GM19438 (cell line): ENCODE measurements around the gene DENND2C.
A peak's percentile ranks its signal among the peaks of the same experiment; 100 is the strongest.

Experiments used
- ATAC-seq: cut with Tn5 transposase; IDR thresholded peaks from one replicate; pipeline ENCODE4 v1.9.1; 2021; ENCODE audit warnings: low read depth; ENCODE audit not compliant: unreplicated experiment

The DENND2C gene

GRCh38 chr1:114669562-114670082, at the start of gene DENND2C:
TSS of gene DENND2C (minus strand) at chr1:114670049. CDS start at chr1:114625984, 44,065 bp downstream.
- peak; percentile 67 for ATAC-seq

DNA sequence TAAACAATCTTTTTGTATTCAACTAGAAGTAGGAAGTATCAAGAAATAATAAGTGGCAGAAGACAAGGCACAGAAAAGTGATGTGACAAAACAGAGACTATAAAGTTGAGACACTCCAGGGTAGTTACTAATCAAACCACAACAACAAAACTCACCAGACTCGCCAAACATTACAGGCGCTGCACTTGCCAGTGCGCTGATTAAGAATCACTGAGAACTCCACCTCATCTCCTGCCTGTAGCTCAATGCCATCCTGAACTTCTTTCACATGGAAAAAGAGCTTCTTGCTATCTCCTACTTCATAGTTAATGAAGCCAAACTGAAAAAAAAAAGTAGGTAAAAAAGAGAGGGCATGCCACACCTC, 49.6 kb upstream of the DENND2C start:
- ATAC-seq = no peak

DNA sequence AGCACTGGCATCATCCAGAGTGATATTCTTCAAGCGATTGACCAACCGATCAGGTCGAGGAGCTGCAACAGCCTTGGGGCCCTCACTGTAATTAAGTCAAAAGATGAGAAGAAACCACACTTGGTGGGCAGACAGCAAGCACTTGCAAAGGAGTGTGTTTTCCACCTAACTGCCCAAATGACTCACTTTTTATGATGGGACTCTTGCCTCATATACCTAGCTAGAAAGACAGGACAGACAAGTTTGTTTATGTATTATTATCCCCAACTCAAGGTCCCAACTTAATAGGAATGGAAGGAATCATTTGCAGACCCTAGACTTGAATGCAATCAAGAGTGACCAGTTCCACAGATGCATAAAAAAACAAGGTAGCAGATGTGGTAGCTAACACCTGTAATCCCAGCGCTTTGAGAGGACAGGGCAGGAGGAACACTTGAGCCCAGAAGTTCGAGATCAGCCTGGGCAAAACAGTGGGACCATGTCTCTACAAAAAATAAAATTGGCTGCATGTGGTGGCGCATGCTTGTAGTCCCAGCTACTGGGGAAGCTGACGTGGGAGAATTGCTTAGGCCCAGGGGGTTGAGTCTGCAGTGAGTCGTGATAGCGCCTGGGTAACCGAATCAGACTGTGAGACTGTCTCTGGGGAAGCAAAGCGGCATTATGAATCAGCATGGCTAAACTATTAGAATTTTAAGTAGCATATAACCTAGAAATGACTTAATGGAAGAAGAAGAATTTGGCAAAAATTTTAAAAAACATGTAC, 49.0 kb upstream of the DENND2C start:
- ATAC-seq = no peak

- ATAC-seq = peak; percentile 92
These were observed 46.7 kb upstream of the DENND2C start, which contains the start of gene NRAS for GRCh38 chr1:114716304-114717170. TSS of gene NRAS (minus strand) at chr1:114716771. CDS start at chr1:114716160, 611 bp downstream.

DNA sequence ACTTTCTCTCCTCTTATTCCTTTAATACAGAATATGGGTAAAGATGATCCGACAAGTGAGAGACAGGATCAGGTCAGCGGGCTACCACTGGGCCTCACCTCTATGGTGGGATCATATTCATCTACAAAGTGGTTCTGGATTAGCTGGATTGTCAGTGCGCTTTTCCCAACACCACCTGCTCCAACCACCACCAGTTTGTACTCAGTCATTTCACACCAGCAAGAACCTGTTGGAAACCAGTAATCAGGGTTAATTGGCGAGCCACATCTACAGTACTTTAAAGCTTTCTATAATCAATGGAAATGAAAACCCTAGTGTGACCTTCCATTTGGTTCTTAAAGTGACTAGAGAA, 46.1 kb upstream of the DENND2C start:
- no peak for ATAC-seq

GRCh38 chr1:114712977-114713376, 43.1 kb upstream of the DENND2C start:
- ATAC-seq = no peak

GRCh38 chr1:114710360-114710759, 40.5 kb upstream of the DENND2C start:
- no peak for ATAC-seq

GRCh38 chr1:114707604-114708003, 37.8 kb upstream of the DENND2C start:
- no peak for ATAC-seq

DNA sequence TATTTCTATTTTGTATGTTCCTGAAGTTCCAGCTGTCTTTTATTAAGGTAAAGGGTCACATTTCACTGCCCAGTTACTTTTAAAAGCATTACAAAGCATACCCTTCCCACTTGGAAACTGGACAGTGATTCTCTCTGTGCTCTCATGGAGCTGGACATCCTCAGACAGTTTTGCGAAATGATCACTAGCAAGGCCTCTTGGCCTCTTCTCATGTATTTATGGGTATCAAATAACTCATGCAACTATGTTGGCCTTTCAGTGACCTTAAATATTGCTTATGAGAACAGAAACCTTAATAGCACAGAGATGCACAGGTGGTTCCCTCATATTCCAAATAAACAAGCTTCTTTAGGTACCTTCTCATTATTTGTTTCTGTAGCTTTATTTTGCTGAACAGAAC, 33.4 kb upstream of the DENND2C start:
- ATAC-seq = no peak

GRCh38 chr1:114702737-114703136, 32.9 kb upstream of the DENND2C start:
- ATAC-seq = no peak

DNA sequence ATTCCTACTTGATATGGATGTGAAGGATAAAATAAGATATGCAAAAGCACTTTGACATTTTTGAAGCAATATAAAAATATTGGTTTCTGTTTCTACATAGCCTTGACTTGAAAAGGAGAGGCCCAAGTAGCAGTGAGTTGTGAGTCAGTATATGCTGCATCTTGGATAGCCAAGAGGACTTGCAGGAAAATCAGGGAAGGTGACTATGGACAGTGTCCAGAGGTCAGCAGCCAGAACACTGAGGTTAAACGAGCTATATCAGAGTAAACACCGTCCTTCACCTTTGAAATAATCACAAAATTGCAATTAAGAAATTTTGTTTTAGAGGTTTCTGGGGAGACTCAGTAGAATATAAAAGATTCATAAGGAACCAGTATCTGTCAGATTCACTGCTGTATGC, 32.1 kb upstream of the DENND2C start:
- ATAC-seq = no peak

DNA sequence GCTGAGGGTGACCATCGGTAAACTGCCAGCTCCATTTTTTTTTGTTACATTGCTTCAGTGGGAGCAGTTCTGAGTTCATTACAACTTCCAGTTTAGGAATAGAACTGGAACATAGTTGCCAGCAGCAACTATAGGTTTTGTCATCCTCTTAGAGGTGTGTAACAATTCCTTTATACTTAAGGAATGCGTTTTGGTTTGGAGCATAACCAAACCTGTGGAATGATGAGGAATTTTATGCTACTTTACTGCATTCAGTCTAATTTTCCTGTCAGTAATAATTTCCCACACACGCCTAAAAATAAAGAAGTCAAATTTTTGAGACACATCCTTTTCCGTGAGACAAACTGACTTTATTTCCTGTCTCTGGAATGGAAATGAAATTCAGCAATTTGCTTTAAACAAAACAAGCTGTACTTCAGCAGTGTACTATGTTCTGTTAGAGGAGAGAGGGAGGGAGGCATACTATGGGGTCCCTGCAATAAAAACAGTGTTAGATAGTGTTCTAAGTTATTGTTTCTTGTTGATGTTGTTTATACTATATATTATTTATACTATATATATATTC, 30.3 kb upstream of the DENND2C start:
- ATAC-seq = no peak

DNA sequence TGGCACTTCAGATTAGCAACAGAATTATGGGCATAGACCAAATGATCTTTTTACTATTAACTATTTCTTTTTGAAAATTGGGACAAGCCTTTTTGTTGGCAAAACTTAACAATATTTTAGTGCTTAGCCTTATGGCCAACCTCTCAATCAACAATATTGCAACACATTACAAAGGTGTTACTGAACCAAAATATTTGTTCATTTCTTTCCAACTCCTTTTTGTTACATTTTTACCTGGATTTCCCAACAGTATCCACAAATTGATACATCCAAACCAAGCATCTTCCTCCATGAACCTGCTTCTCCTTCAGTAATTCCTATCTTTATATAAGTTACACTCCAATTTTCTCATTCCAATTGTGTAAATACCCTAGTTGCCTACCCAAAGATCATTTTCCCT, 27.0 kb upstream of the DENND2C start:
- no peak for ATAC-seq

DNA sequence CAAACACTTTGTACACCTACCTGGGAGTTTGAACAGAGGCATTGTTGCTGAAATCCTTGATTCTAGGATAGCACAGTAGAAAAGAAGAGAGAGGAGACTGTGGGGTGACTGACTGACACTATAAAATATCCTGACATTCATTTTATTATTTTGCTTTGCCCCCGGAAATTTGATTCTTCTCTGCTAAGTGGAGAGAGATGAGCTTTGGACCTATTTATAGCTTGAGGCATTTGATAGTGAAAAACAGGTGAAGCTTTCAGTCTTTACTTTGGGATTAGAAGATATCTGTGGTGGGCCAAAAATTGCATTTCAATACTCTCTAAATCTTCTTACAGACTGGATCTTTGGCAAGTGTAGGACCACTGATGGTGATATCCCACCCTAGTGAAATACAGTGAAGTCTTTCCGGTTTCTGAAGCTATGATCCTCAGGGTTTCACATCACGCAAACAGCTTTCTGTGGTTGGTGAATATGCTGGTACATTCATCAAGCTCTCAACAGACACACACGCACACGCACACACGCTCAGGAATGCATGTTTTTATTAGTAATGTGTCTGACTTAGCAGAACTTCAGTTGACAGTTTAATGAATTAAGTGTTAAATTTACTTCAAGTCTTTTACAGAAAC, 25.7 kb upstream of the DENND2C start, which contains the start of gene AMPD1:
AMPD1 (minus strand) TSS at position 117 of the 629 bp plus-strand sequence; CDS start at position 42, 75 bp downstream.
- no peak for ATAC-seq

DNA sequence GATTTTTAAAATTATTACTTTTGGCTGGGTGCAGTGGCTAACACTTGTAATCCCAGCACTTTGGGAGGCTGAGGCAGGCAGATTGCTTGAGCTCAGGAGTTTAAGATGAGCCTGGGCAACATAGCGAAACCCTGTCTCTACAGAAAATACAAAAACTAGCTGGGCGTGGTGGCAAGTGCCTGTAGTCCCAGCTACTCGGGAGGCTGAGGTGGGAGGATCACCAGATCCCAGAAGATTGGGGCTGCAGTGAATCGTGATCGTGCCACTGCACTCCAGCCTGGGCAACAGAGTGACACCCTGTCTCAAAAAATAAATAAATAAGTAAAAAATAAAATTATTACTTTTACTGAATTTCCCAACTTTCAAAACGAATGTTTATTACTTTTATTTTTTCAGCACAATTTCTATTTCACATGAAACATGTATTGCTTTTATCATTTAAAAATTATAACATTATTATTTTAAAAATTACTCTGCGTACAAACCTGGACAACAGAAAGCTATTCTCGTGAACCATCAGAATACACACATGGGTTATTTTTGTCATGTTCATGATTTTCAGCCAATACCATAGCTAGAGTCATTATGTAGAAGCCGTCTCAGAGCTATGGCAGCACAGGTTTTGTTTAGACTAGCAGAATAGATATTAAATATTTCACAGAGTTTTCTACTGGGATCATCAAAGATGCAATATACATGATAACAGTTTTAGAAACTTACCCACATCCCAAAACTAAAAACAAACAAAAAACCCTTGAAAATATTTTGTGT, 24.9 kb upstream of the DENND2C start:
- no peak for ATAC-seq

GRCh38 chr1:114692947-114693346, 23.1 kb upstream of the DENND2C start:
- ATAC-seq = no peak

GRCh38 chr1:114691061-114691460, 21.2 kb upstream of the DENND2C start:
- no peak for ATAC-seq

GRCh38 chr1:114690148-114690547, 20.3 kb upstream of the DENND2C start:
- no peak for ATAC-seq

DNA sequence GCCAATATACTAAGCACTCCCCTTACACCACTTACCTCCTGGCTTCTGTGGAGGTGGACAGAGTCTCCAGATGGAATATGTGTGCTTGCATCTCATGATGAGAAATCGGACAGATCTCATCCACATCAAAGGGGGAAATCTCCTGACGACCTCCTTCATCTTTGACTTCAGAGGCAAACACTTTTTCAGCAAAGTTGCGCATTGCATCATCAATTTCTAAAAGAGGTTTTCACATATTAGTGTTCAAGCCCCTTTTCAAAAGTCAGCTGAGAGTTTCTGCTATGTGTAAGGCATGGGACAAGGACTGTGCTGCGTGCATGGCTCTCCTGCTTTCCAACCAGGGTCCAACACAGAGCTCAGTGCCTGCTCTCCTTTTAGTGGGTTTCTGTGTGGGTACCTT, 18.7 kb upstream of the DENND2C start:
- ATAC-seq = no peak

DNA sequence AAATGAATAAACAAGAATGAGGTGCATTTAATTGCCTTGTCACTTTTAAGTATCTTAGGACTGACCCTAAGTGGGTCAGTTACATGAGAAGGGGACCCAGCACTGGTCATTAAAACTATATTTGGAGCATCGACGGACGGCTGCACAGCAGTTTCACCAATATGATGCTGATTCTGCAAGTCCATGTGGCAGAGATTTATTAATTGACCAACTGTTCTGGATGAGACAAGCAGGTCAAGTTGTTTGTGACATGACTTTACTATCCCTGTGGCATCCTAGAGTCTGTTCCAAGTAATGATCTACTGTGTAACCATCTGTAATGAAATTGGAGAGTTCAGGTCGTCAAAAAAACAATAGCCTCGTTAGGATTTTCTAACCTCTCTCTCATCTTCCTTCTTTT, 16.0 kb upstream of the DENND2C start:
- ATAC-seq = no peak
